Iris pigment epithelial cell (primary cell): ENCODE data around the gene GSAP.

Experiments
- DNase-seq: peaks from one replicate; pipeline ENCODE4 v3.0.0-alpha.2; 2011; ENCODE audit warnings: low read depth

Gene GSAP

GRCh38 chr7:77406421-77406820 is 9.7 kb downstream of the GSAP start:
- no peak for DNase-seq

GRCh38 chr7:77404641-77405040 is 11.5 kb downstream of the GSAP start:
- no peak for DNase-seq

GRCh38 chr7:77403957-77404356 is 12.2 kb downstream of the GSAP start:
- no peak for DNase-seq

- DNase-seq: no peak
Observed at GRCh38 chr7:77402818-77403217, 13.3 kb downstream of the GSAP start.

- DNase-seq: no peak
Observed at GRCh38 chr7:77401002-77401401, 15.1 kb downstream of the GSAP start.

- DNase-seq: no peak
Observed at GRCh38 chr7:77399816-77400215, 16.3 kb downstream of the GSAP start.

GRCh38 chr7:77396894-77397547 is 19.1 kb downstream of the GSAP start:
- DNase-seq: no peak

GRCh38 chr7:77395626-77396025 is 20.5 kb downstream of the GSAP start:
- no peak for DNase-seq

- no peak for DNase-seq
Observed at GRCh38 chr7:77393954-77394353, 22.2 kb downstream of the GSAP start.

- DNase-seq: peak; percentile 53
Observed at GRCh38 chr7:77393261-77393660, 22.9 kb downstream of the GSAP start.

GRCh38 chr7:77391230-77391629 is 24.9 kb downstream of the GSAP start:
- no peak for DNase-seq

- no peak for DNase-seq
Observed at GRCh38 chr7:77388055-77388641, 28.0 kb downstream of the GSAP start.

GRCh38 chr7:77386165-77386822 is 29.9 kb downstream of the GSAP start:
- peak; percentile 15 for DNase-seq

- peak; percentile 39 for DNase-seq
Observed at GRCh38 chr7:77383333-77383740, 32.8 kb downstream of the GSAP start.

- no peak for DNase-seq
Observed at GRCh38 chr7:77382532-77382931, 33.6 kb downstream of the GSAP start.

- DNase-seq: no peak
Observed at GRCh38 chr7:77378584-77378983, 37.6 kb downstream of the GSAP start.

- no peak for DNase-seq
Observed at GRCh38 chr7:77370606-77371005, 45.5 kb downstream of the GSAP start.

- peak; percentile 28 for DNase-seq
Observed at GRCh38 chr7:77368974-77369373, 47.2 kb downstream of the GSAP start.

GRCh38 chr7:77367976-77368375 is 48.2 kb downstream of the GSAP start:
- no peak for DNase-seq

GRCh38 chr7:77362905-77363304 is 53.2 kb downstream of the GSAP start:
- no peak for DNase-seq

- DNase-seq: no peak
Observed at GRCh38 chr7:77360969-77361368, 55.2 kb downstream of the GSAP start.

GRCh38 chr7:77360104-77360503 is 56.0 kb downstream of the GSAP start:
- no peak for DNase-seq

- no peak for DNase-seq
Observed at GRCh38 chr7:77359599-77359998, 56.5 kb downstream of the GSAP start.

GRCh38 chr7:77354914-77355313 is 61.2 kb downstream of the GSAP start:
- DNase-seq: no peak
